ENCODE results near the gene FGF5.

Gene FGF5

DNA sequence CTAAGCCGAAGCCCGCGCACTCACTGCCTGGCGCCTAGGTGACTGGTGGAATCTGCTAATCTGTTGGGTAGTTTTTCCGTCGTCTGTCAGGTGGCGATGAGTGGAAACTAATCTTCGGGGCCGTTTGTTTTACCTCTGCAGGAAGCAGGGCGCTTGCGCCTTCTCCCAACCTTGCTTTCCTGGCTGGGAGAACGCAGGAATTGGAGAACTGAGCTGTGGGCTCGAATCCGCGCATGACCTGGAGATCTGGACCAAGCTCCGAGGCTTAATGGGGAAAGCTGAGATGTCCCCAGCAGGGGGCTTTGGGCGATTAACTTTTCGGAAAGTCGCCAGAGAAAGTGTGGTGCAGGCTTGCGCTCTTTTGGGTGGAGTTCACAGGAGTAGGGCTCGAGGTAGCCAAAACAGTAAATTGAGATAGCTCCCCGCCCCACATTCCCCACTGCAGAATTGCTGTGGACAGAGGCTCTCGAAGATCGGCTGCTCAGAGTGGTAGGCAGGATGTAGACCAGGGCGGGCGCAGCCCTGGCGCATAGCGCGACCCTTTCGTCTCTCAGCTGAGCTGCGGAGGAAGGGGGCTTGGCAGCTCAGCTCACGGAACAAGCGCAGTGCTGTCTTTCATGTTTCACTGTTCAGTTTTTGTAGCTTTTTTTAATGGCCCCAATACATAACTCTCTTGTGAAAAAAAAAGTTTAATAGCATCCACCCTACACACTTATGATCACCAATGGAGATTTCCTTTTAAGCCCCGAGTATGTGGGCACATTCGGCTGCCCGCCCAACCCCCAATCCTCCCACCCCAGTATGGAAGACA is 2.7 kb upstream of the FGF5 start:
- no peak overlapping the region for H3K4me3 ChIP-seq (ENCODE audit: low read depth, low read length)
- TF ChIP-seq CTCF (IDR thresholded peaks at IDR 0.05; ENCODE audit: low read depth, low read length), result no peak

DNA sequence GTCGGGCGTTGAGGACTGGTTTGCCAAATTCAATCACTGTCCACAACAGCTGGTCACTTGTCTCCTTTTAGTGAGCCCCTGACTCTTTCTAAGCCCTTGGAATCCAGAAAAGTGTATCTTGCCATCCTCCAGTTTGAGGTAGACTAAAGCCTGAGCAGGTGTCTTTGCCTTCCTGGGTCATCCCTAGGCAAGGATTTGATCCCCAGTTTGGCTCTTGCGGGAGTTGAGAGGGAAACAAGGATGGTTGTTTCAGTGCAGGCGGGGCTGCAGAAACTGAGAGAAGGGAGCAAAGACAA is 2.2 kb upstream of the FGF5 start:
- no peak for TF ChIP-seq CTCF (IDR thresholded peaks at IDR 0.05; ENCODE audit: low read depth, low read length)
- no peak overlapping the region for H3K4me3 ChIP-seq (ENCODE audit: low read depth, low read length)

GRCh38 chr4:80264825-80265224 is 1.6 kb upstream of the FGF5 start:
- peak overlapping the region; percentile 99 for H3K4me3 ChIP-seq (ENCODE audit: low read depth, low read length)
- TF ChIP-seq CTCF (IDR thresholded peaks at IDR 0.05; ENCODE audit: low read depth, low read length), result no peak

- peak overlapping the region; percentile 99 for H3K4me3 ChIP-seq (ENCODE audit: low read depth, low read length)
Observed at GRCh38 chr4:80265571-80266252, 752 bp upstream of the FGF5 start.

GRCh38 chr4:80266902-80267380 is 477 bp downstream of the FGF5 start:
- peak overlapping the region; percentile 99 for H3K4me3 ChIP-seq (ENCODE audit: low read depth, low read length)

More at GRCh38 chr4:80265571-80266252, 752 bp upstream of the FGF5 start:
- no peak for TF ChIP-seq CTCF (IDR thresholded peaks at IDR 0.05; ENCODE audit: low read depth, low read length)

DNA sequence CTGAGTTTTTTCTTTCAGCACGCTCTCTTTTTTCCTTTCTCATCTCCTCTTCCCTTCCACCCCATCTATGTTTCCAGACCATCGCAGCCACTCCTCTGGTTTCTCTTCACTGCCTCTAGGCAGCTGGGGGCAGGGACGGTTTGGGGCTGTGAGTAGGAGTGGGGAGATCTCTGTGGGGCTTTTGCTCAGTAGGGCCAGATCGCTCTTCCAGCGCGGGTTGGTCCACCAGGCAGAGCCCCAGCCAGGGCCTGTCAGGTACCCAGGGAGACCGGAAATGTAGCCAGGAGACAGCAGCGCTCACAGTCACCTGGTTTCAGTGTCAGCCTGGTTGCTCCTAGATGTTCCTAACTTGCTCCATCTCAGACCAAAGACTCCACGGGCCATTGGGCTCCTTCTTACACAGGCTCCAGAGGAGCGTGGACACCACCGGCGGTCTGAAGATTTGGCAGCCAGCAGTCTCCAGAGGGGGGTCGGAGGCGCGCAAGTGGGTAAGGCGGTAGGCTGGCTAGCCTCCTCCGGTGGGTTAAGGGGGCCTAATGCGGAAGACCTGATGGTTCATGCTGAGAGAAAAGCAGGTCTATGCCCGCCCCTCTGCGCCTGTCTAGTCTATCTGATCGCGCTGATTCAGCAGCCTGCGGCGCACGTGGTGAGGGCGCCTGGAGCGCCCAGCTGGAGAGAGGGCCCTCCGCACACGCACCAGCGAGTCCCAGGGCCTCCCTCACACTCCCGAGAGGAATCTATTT is 1.8 kb downstream of the FGF5 start:
- H3K4me3 ChIP-seq (ENCODE audit: low read depth, low read length), result peak overlapping the region; percentile 99
- TF ChIP-seq CTCF (IDR thresholded peaks at IDR 0.05; ENCODE audit: low read depth, low read length), result no peak

More at GRCh38 chr4:80266902-80267380, 477 bp downstream of the FGF5 start:
- no peak for TF ChIP-seq CTCF (IDR thresholded peaks at IDR 0.05; ENCODE audit: low read depth, low read length)
